IPS-15b (cell line): ENCODE measurements around the gene MPZL2.

Source experiments
- H3K27me3 ChIP-seq: one replicate; pipeline ENCODE4 v1.6.1; 2013; ENCODE audit warnings: low read length; ENCODE audit not compliant: control insufficient read depth, insufficient read depth
- H3K36me3 ChIP-seq: one replicate; pipeline ENCODE4 v1.6.1; 2013; ENCODE audit warnings: low read length; ENCODE audit not compliant: control insufficient read depth, insufficient read depth
- H3K4me1 ChIP-seq: one replicate; pipeline ENCODE4 v1.6.1; 2013; ENCODE audit warnings: mild to moderate bottlenecking, low read length; ENCODE audit not compliant: control insufficient read depth, insufficient read depth
- H3K4me3 ChIP-seq: one replicate; pipeline ENCODE4 v1.5.1; 2013; ENCODE audit warnings: low read depth, low read length
- H3K9ac ChIP-seq: one replicate; pipeline ENCODE4 v1.6.1; 2013; ENCODE audit warnings: low read depth, mild to moderate bottlenecking, low read length
- H3K9me3 ChIP-seq: one replicate; pipeline ENCODE4 v1.6.1; 2013; ENCODE audit warnings: mild to moderate bottlenecking, low read length; ENCODE audit not compliant: control insufficient read depth, insufficient read depth

Gene MPZL2

GRCh38 chr11:118282606-118283005 is 18.5 kb upstream of the MPZL2 start:
- no peaks in the 10 kb centered on the region for H3K36me3 ChIP-seq
- no peaks in the 10 kb centered on the region for H3K9me3 ChIP-seq
- H3K4me1 ChIP-seq, result no peaks in the 10 kb centered on the region
- no peak overlapping the region for H3K9ac ChIP-seq
- no peaks in the 10 kb centered on the region for H3K27me3 ChIP-seq
- no peak overlapping the region for H3K4me3 ChIP-seq

GRCh38 chr11:118281284-118281683 is 17.2 kb upstream of the MPZL2 start:
- H3K9ac ChIP-seq, result no peak overlapping the region
- no peaks in the 10 kb centered on the region for H3K27me3 ChIP-seq
- H3K4me1 ChIP-seq, result no peaks in the 10 kb centered on the region
- H3K36me3 ChIP-seq, result no peaks in the 10 kb centered on the region
- H3K9me3 ChIP-seq, result no peaks in the 10 kb centered on the region
- H3K4me3 ChIP-seq, result no peak overlapping the region

- Histone ChIP-seq H3K9ac (no peak overlapping the region), H3K9me3 (no peaks in the 10 kb centered on the region), H3K4me3 (no peak overlapping the region), H3K36me3 (no peaks in the 10 kb centered on the region), H3K27me3 (no peaks in the 10 kb centered on the region), H3K4me1 (no peaks in the 10 kb centered on the region)
Measured at GRCh38 chr11:118277312-118277711, 13.2 kb upstream of the MPZL2 start.

GRCh38 chr11:118276422-118276821 is 12.3 kb upstream of the MPZL2 start:
- no peaks in the 10 kb centered on the region for H3K4me1 ChIP-seq
- H3K9me3 ChIP-seq, result no peaks in the 10 kb centered on the region
- H3K9ac ChIP-seq, result no peak overlapping the region

GRCh38 chr11:118275176-118275575 is 11.1 kb upstream of the MPZL2 start:
- no peaks in the 10 kb centered on the region for H3K36me3 ChIP-seq
- H3K9me3 ChIP-seq, result no peaks in the 10 kb centered on the region
- no peaks in the 10 kb centered on the region for H3K4me1 ChIP-seq
- H3K4me3 ChIP-seq, result no peak overlapping the region
- no peaks in the 10 kb centered on the region for H3K27me3 ChIP-seq
- no peak overlapping the region for H3K9ac ChIP-seq

More at GRCh38 chr11:118276422-118276821, 12.3 kb upstream of the MPZL2 start:
- H3K27me3 ChIP-seq, result no peaks in the 10 kb centered on the region
- H3K4me3 ChIP-seq, result no peak overlapping the region
- H3K36me3 ChIP-seq, result no peaks in the 10 kb centered on the region

DNA sequence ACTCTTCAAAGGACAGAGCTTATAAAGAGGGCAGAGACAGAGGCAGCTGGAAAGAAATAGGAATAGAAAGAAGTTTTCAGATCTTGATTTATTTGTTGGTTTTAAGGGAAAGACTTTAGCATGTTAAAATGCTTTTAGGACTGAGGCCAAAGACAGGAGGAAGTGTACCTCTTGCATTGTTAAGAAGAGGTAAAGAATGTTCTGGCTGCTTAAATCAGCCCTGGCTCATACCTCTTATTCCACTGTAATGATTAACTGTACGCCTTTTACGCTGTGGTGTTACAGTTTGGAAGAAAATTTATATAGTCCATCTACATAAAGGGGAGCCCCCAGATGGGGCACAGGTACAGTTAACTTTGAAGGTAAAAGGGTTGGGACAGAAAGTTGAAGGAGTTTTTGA is 10.1 kb upstream of the MPZL2 start:
- Histone ChIP-seq H3K4me3 (no peak overlapping the region), H3K9me3 (no peaks in the 10 kb centered on the region), H3K36me3 (no peaks in the 10 kb centered on the region), H3K27me3 (peaks cover 2% of the 10 kb centered on the region), H3K9ac (no peak overlapping the region), H3K4me1 (no peaks in the 10 kb centered on the region)

DNA sequence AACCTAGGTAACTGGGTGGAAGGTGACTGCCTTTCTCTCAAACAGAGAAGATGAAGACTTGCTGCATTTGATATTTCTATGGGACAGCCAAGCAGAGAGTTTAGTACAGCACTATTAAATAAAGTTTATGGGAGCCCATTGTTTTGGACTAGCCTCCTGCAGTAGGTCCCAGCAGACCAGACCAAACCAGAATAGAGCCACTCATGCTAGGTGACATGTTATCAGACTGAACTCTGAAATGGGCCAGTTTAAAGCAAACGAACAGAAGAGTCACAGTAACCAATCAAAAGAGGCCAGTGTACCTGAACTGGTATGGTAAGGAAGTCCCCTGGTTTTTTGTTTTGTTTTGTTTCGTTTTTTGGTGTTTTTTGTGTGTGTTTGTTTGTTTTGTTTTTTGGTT is 7.9 kb upstream of the MPZL2 start:
- Histone ChIP-seq H3K4me1 (no peaks in the 10 kb centered on the region), H3K4me3 (no peak overlapping the region), H3K36me3 (no peaks in the 10 kb centered on the region), H3K27me3 (peaks cover 7% of the 10 kb centered on the region), H3K9me3 (no peaks in the 10 kb centered on the region), H3K9ac (no peak overlapping the region)

DNA sequence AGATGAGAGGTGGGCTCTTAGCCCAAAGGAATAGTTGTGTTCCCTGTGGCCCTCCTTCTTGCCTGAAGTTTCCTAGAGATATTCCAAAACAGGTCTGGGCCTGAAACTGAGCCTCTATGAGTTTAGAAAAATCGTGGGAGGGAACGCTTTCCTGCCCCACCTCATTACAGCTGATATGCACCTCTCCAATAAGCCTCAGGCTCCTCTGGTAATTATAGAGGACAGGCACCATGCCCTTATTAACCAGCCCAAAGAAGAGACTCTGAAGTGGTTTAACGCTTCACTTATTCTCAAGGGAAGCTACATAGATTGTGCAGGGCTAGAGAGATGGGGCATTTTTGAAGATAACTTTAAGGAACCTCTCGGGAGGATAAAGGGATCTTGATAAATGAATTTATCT is 3.4 kb upstream of the MPZL2 start:
- H3K36me3 ChIP-seq, result no peaks in the 10 kb centered on the region
- peaks cover 49% of the 10 kb centered on the region for H3K27me3 ChIP-seq
- H3K9me3 ChIP-seq, result no peaks in the 10 kb centered on the region
- no peak overlapping the region for H3K9ac ChIP-seq
- no peak overlapping the region for H3K4me3 ChIP-seq
- peaks cover 15% of the 10 kb centered on the region for H3K4me1 ChIP-seq

- Histone ChIP-seq H3K4me1 (peaks cover 15% of the 10 kb centered on the region), H3K9ac (no peak overlapping the region), H3K27me3 (peaks cover 61% of the 10 kb centered on the region), H3K36me3 (no peaks in the 10 kb centered on the region), H3K9me3 (no peaks in the 10 kb centered on the region), H3K4me3 (no peak overlapping the region)
Measured at GRCh38 chr11:118265954-118266353, 1.9 kb upstream of the MPZL2 start.

GRCh38 chr11:118264569-118265465 is 720 bp upstream of the MPZL2 start:
- H3K4me1 ChIP-seq, result peaks cover 15% of the 10 kb centered on the region
- H3K9ac ChIP-seq, result no peak overlapping the region
- H3K27me3 ChIP-seq, result peaks cover 61% of the 10 kb centered on the region
- H3K4me3 ChIP-seq, result peak overlapping the region; percentile 54
- H3K36me3 ChIP-seq, result no peaks in the 10 kb centered on the region
- no peaks in the 10 kb centered on the region for H3K9me3 ChIP-seq

DNA sequence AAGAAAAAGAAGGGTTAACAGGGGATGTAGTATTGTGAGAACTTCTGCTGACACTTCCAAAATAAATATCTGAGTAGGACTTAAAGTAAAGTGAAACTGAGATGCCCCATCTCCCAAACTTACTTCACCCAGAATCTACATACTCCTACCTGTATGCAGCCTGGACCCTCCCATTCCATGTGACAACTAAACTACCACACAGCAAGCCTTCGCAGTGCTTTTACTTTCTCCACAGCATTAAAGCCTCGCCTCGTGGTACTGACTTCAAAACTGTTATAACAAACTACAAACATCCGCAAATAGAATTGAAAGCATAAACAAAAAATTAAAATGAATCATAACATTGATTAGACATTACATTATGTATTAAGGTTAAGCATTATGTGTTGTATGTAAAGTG is 985 bp downstream of the MPZL2 start:
- Histone ChIP-seq H3K9ac (no peak overlapping the region), H3K9me3 (no peaks in the 10 kb centered on the region), H3K27me3 (peaks cover 58% of the 10 kb centered on the region), H3K36me3 (no peaks in the 10 kb centered on the region), H3K4me3 (no peak overlapping the region), H3K4me1 (peaks cover 15% of the 10 kb centered on the region)

GRCh38 chr11:118260353-118260752 is 3.7 kb downstream of the MPZL2 start:
- Histone ChIP-seq H3K4me3 (no peak overlapping the region), H3K9ac (no peak overlapping the region), H3K27me3 (peaks cover 37% of the 10 kb centered on the region), H3K9me3 (no peaks in the 10 kb centered on the region), H3K36me3 (no peaks in the 10 kb centered on the region), H3K4me1 (peaks cover 15% of the 10 kb centered on the region)
